Glomerular endothelial cell (primary cell): Measurements from ENCODE around the gene LDLRAD4. TPM values are rescaled to one million over a fixed set of nuclear protein-coding genes. Genes with fewer than 3 reads are reported as not detected.
A peak's percentile ranks its signal among the peaks of the same experiment; 100 is the strongest.

Source experiments
- DNase-seq: peaks from one replicate; pipeline ENCODE4 v3.0.0-alpha.2; 2011; ENCODE audit warnings: low read depth, low spot score; ENCODE audit errors: extremely low read depth
- total RNA-seq: library from RNA; depleted of rRNA; stranded (reverse); fragments of >200 nt; gene quantifications from 2 replicates; pipeline ENCODE4 v1.2.3, GENCODE V29; 2015

Gene LDLRAD4
- total RNA-seq, 1 donor from 2014 or later, result 13.4 TPM

GRCh38 chr18:13201292-13201691 lies 17.3 kb upstream of the LDLRAD4 start:
- DNase-seq, result no peak

- no peak for DNase-seq
Observed at GRCh38 chr18:13202571-13202970, 16.0 kb upstream of the LDLRAD4 start.

DNA sequence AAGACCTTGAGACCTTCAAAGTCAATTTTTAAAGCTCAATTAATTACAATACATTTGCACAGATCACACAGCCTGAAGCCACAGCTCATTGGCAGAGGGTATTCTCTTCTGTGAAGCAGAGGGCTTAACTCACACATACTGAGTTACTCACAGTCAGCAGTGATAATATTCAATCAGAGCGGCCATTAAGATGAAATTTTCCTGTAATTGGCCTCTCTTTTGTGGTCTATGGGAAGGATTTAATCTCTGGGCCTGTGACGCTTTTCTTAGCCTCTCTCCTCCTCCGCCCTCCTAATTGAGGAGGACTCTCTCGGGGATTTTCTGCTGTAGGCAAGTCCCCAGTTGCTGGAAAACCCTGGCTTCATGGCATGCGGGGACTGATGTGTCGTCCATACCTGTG lies 12.3 kb upstream of the LDLRAD4 start:
- no peak for DNase-seq

- no peak for DNase-seq
Observed at GRCh38 chr18:13207294-13207693, 11.3 kb upstream of the LDLRAD4 start.

- DNase-seq, result no peak
Observed at GRCh38 chr18:13211534-13211933, 7.0 kb upstream of the LDLRAD4 start.

- DNase-seq, result no peak
Observed at GRCh38 chr18:13213036-13213795, 5.3 kb upstream of the LDLRAD4 start.

GRCh38 chr18:13214609-13215008 lies 4.0 kb upstream of the LDLRAD4 start:
- DNase-seq, result no peak

DNA sequence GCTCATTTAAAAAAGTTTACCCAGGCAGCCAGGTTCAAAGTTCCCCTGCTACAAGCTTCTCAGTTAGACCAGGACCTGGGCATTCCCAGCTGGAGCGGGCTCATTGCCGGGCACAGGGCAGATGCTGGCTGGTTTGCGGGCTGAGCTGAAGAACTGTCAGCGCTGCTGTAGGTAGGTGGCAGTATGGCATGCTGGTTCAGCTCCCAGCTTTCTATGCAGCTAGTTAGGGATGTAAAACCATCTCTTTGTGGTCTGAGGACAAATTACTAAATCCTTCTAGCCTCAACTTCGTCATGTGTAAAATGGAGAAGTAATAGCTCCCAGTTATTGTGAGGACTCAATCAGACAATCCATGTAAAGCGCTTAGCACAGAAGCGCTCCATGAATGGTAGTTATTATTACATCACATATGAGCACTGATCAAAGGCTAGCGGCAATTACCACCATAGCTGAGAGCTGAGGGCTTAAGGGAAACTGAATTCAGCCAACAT lies 2.4 kb upstream of the LDLRAD4 start:
- DNase-seq, result peak; percentile 34

DNA sequence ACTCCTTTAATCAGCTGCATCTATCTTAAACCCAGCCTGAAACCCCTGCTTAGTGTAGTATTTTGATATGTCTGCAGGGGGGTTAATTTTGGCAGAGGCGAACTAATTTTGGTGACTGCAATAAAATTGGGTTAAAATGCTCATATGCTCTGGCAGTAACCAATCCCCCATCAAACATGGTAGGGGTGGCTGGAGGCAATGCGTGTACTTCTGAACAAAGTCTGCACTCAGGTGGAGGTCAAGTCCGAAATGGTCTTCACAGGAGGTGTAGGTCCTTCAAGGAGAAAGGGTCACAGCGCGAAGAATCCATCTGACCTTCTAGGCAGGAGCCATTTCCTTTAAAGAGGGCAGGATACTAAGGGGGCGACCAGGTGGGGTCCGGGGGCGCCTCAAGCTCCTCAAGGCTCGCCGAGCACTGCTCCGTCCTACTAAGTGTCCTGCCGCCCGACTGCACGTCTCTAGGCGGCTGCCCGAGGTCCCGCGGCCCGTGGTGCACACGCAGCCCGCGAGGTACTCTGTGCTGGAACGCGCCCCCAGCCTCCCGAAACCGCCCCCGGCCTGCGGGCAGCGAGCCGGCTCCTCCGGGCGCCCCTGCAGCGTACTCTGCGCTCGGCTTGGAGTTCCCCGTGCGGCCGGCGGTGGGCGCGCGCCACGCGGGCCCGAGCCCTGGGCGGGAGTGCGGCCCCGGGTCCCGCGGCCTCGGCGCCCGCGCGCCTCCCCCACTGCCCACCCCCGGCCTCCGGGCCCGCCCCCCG lies 1.7 kb upstream of the LDLRAD4 start:
- DNase-seq, result no peak

GRCh38 chr18:13217466-13217961 lies 1.0 kb upstream of the LDLRAD4 start:
- DNase-seq, result no peak

DNA sequence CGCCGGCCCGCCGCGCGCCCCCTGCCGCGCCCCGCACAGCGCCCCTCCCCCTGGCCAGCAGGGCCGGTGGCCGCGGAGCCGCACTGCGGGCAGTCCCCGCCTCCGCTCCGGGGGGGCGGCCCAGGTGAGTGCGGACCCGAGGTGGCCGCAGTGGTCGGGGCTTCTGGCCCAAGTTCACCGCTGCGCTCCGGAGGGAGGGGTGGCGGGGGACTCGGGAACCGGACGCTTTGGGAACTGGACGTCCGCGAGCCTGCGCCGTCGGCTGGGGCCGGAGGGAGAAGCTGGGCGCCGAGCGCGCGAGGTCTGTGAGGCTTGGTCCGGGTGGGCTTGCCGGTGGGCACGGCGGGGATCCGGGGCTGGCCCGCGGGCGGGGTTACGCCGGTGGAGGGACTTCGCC lies 591 bp upstream of the LDLRAD4 start:
- no peak for DNase-seq

- DNase-seq, result no peak
Observed at GRCh38 chr18:13218997-13219396, 437 bp downstream of the LDLRAD4 start.

DNA sequence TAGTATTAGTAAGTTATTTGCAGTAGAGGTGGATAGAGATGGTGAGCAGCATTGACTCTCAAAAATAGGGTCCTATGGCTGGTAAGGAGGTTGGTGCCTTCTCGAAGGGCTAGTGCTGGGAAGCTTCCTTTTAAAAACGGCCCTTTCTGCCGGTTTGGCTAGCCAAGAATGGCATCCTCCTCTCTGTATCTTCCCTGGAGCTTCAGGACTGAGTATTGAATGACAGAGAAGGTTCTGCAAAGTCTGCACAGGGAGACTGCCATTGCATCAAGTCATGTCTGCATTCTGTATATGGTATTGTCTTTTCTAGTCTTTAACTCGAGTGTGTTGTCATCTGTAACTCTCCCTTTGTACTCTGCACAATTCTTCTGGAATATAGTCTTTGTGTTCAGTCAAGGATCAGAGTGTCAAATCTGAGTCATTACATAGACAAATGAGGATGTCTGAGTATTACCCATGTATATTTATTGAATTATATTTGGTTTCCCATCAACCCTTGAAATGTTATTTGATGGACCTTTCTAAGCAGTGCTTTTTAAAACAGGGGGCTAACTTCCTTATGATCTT lies 1.1 kb downstream of the LDLRAD4 start:
- DNase-seq, result no peak

- DNase-seq, result no peak
Observed at GRCh38 chr18:13220361-13220991, 1.9 kb downstream of the LDLRAD4 start.

- DNase-seq, result no peak
Observed at GRCh38 chr18:13221869-13222855, 3.6 kb downstream of the LDLRAD4 start.

GRCh38 chr18:13222856-13223281 lies 4.3 kb downstream of the LDLRAD4 start:
- no peak for DNase-seq

GRCh38 chr18:13223311-13224143 lies 5.0 kb downstream of the LDLRAD4 start:
- DNase-seq, result no peak

DNA sequence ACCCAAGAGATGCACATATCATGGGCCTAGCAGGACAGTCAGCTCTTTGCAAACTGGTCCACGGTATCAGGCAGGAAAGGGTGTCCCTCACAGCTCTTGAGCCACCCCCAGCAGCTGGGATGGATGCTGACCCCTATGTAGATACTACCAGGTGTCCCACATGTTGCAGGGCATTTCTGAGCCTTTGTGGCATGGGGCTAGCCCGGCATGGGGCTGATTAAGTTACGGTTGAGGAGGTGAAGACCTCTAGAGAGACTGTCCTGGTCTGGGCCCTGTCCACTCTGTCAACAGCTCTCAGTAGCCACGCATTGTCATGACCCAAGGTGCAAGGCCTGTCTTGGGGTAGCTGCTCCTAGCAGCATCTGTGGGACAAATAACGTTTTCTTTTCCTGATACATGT lies 6.7 kb downstream of the LDLRAD4 start:
- DNase-seq, result no peak
